ENCODE results near the gene PEX10.

DNA sequence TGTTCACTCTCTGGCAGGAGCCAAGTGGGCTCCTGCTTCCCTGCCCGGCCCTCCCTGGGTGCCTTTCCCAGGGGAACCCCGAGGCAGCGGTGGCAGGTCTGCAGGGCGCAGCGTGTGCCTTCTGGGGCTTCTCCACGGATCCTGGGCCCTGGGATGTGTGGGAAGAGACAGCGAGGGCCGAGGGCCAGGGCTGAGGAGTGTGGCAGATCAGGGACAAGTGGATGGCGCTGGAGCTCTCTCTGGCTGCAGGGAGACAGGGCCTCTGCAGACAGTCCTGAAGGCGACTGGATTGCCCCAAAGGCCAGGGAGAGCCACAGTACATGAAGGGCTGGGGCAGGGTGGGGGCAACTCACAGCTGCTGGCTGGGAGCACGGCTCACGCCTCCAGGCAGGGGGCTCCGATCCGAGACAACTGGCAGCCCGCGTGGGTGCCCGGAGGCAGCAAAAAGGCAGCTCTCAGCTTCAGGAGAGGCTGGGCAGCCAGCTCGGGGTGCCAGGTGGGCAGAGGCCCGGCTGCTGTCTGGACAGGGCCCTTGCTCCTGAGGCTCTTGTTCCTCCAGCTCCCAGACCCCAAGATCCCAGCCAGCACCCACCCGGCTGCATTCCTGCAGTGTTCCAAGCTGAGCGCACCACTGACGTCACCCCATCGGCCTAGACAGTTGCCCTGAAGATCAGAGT lies 37.0 kb downstream of the PEX10 start:
- TF ChIP-seq CTCF (IDR thresholded peaks at IDR 0.05 in 4 of 5, conservative IDR thresholded peaks at IDR 0.05 in 1 of 5) (no peak), POLR2A (IDR thresholded peaks at IDR 0.05) (no peak)

Data from gastrocnemius medialis (tissue), 4 donors.